IMR-90 (cell line): ENCODE results near the gene IL17REL.

ENCODE experiments used
- CEBPB ChIP-seq: IDR thresholded peaks from 2 replicates; pipeline ENCODE4 v1.6.1; 2012; ENCODE audit warnings: low read depth, low read length, improper control_type of control experiment
- CHD1 ChIP-seq: IDR thresholded peaks from 2 replicates; pipeline ENCODE4 v1.6.1; 2012; ENCODE audit warnings: low read depth, low read length, improper control_type of control experiment
- CTCF ChIP-seq: conservative IDR thresholded peaks from 2 replicates; pipeline ENCODE4 v1.5.1; 2012; ENCODE audit warnings: mild to moderate bottlenecking, low read depth, low read length, improper control_type of control experiment
- ELK1 ChIP-seq: fragments of 150-350 bp; IDR thresholded peaks from 2 replicates; pipeline ENCODE4 v1.6.1; 2016; ENCODE audit warnings: low read depth, mild to moderate bottlenecking, low read length, moderate library complexity, borderline replicate concordance
- MAZ ChIP-seq: IDR thresholded peaks from 2 replicates; pipeline ENCODE4 v1.6.1; 2012; ENCODE audit warnings: low read depth, mild to moderate bottlenecking, low read length, improper control_type of control experiment, moderate library complexity, borderline replicate concordance
- MXI1 ChIP-seq: IDR thresholded peaks from 2 replicates; pipeline ENCODE4 v1.6.1; 2012; ENCODE audit warnings: low read depth, mild to moderate bottlenecking, low read length, moderate library complexity, borderline replicate concordance
- POLR2A ChIP-seq: IDR thresholded peaks from 2 replicates; pipeline ENCODE4 v1.6.1; 2012; ENCODE audit warnings: mild to moderate bottlenecking, low read depth, low read length
- RAD21 ChIP-seq: IDR thresholded peaks from 2 replicates; pipeline ENCODE4 v1.6.1; 2012; ENCODE audit warnings: low read length, improper control_type of control experiment
- RCOR1 ChIP-seq: IDR thresholded peaks from 2 replicates; pipeline ENCODE4 v1.6.1; 2012; ENCODE audit warnings: mild to moderate bottlenecking, low read length, improper control_type of control experiment; ENCODE audit not compliant: insufficient replicate concordance
- SMC3 ChIP-seq: fragments of 150-350 bp; IDR thresholded peaks from 2 replicates; pipeline ENCODE4 v1.6.1; 2016; ENCODE audit warnings: low read depth, mild to moderate bottlenecking, antibody characterized with exemption, low read length, moderate library complexity
- USF2 ChIP-seq: fragments of 150-350 bp; IDR thresholded peaks from 2 replicates; pipeline ENCODE4 v1.6.1; 2017; ENCODE audit warnings: mild to moderate bottlenecking, antibody characterized with exemption, low read length, low read depth

GRCh38 chr22:49963647-49964026, 48.9 kb downstream of the IL17REL start:
- no peak for TF ChIP-seq CTCF
- no peak for TF ChIP-seq RCOR1
- no peak for TF ChIP-seq RAD21
- no peak for TF ChIP-seq POLR2A
- no peak for TF ChIP-seq SMC3
- TF ChIP-seq CEBPB = no peak
- no peak for TF ChIP-seq USF2
- no peak for TF ChIP-seq ELK1
- no peak for TF ChIP-seq MXI1
- no peak for TF ChIP-seq MAZ
- no peak for TF ChIP-seq CHD1
